K562 (cell line): Measurements from ENCODE around the gene HOXB5. TPM values are rescaled to one million over a fixed set of nuclear protein-coding genes. Genes with fewer than 3 reads are reported as not detected.

Source experiments
- CBX2 ChIP-seq: fragments of 200-600 bp; sonication (generic); IDR thresholded peaks from one replicate; pipeline ENCODE4 v1.6.1; 2012; ENCODE audit warnings: mild to moderate bottlenecking, low read length, inconsistent platforms; ENCODE audit not compliant: insufficient read depth, poor library complexity, severe bottlenecking
- ELK3 ChIP-seq: fragments of 450-650 bp; formaldehyde crosslinking; IDR thresholded peaks from 2 replicates; pipeline ENCODE4 v1.4.0; 2020; ENCODE audit warnings: mild to moderate bottlenecking
- GTF2F1 ChIP-seq: IDR thresholded peaks from 2 replicates; pipeline ENCODE4 v1.6.1; 2011; ENCODE audit warnings: low read depth, low read length, improper control_type of control experiment
- NFRKB ChIP-seq: fragments of 450-650 bp; IDR thresholded peaks from 2 replicates; pipeline ENCODE4 v1.6.1; 2016; ENCODE audit warnings: low read depth
- NFYB ChIP-seq: IDR thresholded peaks from 2 replicates; pipeline ENCODE4 v1.6.1; 2011; ENCODE audit warnings: mild to moderate bottlenecking, moderate library complexity; ENCODE audit not compliant: insufficient read length; ENCODE audit errors: extremely low read depth
- RFX7 ChIP-seq: fragments of 250-450 bp; sonication (Bioruptor Pico); IDR thresholded peaks from 2 replicates; pipeline ENCODE4 v1.5.1; 2021; ENCODE audit warnings: mild to moderate bottlenecking
- TAF7 ChIP-seq: fragments of 450-650 bp; IDR thresholded peaks from 2 replicates; pipeline ENCODE4 v1.6.1; 2016; ENCODE audit warnings: missing genetic modification characterization, missing compliant biosample characterization
- THRB ChIP-seq: fragments of 450-650 bp; formaldehyde crosslinking; conservative IDR thresholded peaks from 2 replicates; pipeline ENCODE4 v1.4.0; 2022; ENCODE audit warnings: mild to moderate bottlenecking, missing genetic modification characterization
- USF1 ChIP-seq: sonication (generic); formaldehyde crosslinking; IDR thresholded peaks from 2 replicates; pipeline ENCODE4 v1.9.0; 2022; ENCODE audit warnings: mild to moderate bottlenecking, missing genetic modification reagents
- VEZF1 ChIP-seq: fragments of 200-800 bp; sonication (Bioruptor generic); IDR thresholded peaks from 2 replicates; pipeline ENCODE4 v1.6.1; 2017; ENCODE audit warnings: missing genetic modification characterization, missing compliant biosample characterization
- ZNF217 ChIP-seq: sonication (generic); formaldehyde crosslinking; IDR thresholded peaks from 2 replicates; pipeline ENCODE4 v1.8.0; 2022; ENCODE audit warnings: mild to moderate bottlenecking, missing genetic modification reagents
- ZNF512 ChIP-seq: IDR thresholded peaks from 2 replicates; pipeline ENCODE4 v1.6.1; 2016; ENCODE audit warnings: missing genetic modification characterization, missing compliant biosample characterization
- ZNF592 ChIP-seq: fragments of 450-650 bp; IDR thresholded peaks from 2 replicates; pipeline ENCODE4 v1.6.1; 2017; ENCODE audit warnings: antibody characterized with exemption, mild to moderate bottlenecking
- polyA plus RNA-seq, 8 experiments: library from polyadenylated mRNA; depleted of rRNA in 4 of 8; stranded (reverse) in 5 of 8; unstranded in 3 of 8; fragments of >200 nt; fragmentation: Nextera tagmentation in 2 of 8; fragmentation: Illumina TruSeq in 1 of 8; extraction: Ambion mirVana in 2 of 8; extraction: Trizol in 1 of 8; gene quantifications; 2 replicates each; pipeline versions ENCODE4 v1.2.1 to v1.2.3, GENCODE V29; 2011 to 2014; ENCODE audit warnings: inconsistent platforms in 1 of 8, missing spikeins in 1 of 8
- total RNA-seq, 7 experiments: library from RNA; depleted of rRNA in 6 of 7; stranded (reverse); fragments of >200 nt in 6 of 7; fragmentation: Illumina TruSeq in 2 of 7; extraction: Trizol in 2 of 7; gene quantifications; 2 replicates each; pipeline versions ENCODE4 v1.2.1 to v1.2.3, GENCODE V29; 2011 to 2021; ENCODE audit warnings: low replicate concordance in 1 of 7

HOXB5 gene
- total and polyA plus RNA-seq, 9 of the 15 experiments (the other 6 are each of a cell fraction or from before 2014, with no cell fraction given): 0.24 to 2.7 (median 0.65) TPM

- no peak for TF ChIP-seq ELK3 (CRISPR knock-in tag)
- 0 out of 2 replicates have a peak, but pooled peaks have one; percentile 57 for TF ChIP-seq NFRKB
- TF ChIP-seq VEZF1: peak; percentile 33
- TF ChIP-seq NFYB: peak; percentile 30
- no peak for TF ChIP-seq RFX7 (CRISPR knock-in tag)
- no peak for TF ChIP-seq ZNF217 (CRISPR knock-in tag)
- no peak for TF ChIP-seq THRB (CRISPR knock-in tag)
- no peak for TF ChIP-seq CBX2
- TF ChIP-seq TAF7 (tag): 0 out of 2 replicates have a peak, but pooled peaks have one; percentile 52
- peak; percentile 78; the same call in 1 of the 2 replicates for TF ChIP-seq ZNF512
- peak; percentile 7; the same call in 1 of the 2 replicates for TF ChIP-seq ZNF592
- no peak for TF ChIP-seq GTF2F1
- peak; percentile 93 for TF ChIP-seq USF1 (CRISPR knock-in tag)
Measured at GRCh38 chr17:48604770-48605329, 11.3 kb upstream of the HOXB5 start, which contains the start of gene HOXB6 (continued).
